Right renal cortex interstitium (tissue), 3 donors: ENCODE data around the gene TFCP2L1. TPM values are rescaled to one million over a fixed set of nuclear protein-coding genes. Genes with fewer than 3 reads are reported as not detected.
"Not testable (repeated sequence)": the region's sequence is repeated elsewhere in the genome, so short reads cannot be mapped to it uniquely, and the experiment has no call there.

Source experiments
- DNase-seq, 3 donors: peaks; one replicate each; pipeline ENCODE4 v3.0.0-alpha.2; 2013; ENCODE audit warnings: low read depth in 3 of 3, low spot score in 2 of 3
- polyA plus RNA-seq, 3 donors: library from polyadenylated mRNA; unstranded; fragments of 120-200 nt; gene quantifications; one replicate each; pipeline ENCODE4 v1.2.1, GENCODE V29; 2013; ENCODE audit not compliant: insufficient read length in 3 of 3

Gene TFCP2L1
- polyA plus RNA-seq, 3 donors: 57.6 to 63.5 (median 62.1) TPM

DNA sequence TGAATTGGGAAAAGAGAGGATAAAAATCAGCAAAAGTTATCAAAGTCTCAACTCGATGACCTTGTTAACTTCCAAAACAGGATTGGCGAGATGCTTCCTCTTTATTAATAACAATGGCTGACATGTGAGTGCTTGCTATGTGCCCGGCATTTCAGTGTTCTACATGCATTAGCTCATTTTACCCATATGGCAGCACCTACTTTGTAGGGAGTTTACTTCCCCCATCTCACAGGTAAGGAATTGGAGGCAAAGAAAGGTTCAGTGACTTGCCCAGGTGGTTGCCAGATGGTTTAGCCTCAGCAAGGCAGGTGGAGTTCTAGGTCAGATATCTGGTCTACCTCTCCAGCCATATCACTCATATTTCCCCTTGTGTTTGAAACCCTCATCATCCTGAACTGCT is 12.4 kb downstream of the TFCP2L1 start:
- no peak for DNase-seq

DNA sequence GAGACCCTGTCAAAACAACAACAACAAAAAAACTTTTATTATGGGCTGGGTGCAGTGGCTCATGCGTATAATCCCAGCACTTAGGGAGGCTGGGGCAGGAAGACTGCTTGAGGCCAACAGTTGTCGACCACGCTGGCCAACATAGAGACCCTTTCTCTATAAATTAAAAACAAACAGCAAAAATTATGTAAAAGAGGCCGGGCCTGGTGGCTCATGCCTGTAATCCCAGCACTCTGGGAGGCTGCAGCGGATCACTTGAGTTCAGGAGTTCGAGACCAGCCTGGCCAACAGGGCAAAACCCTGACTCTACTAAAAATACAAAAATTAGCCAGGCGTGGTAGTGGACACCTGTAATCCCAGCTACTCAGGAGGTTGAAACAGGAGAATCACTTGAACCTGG is 15.6 kb downstream of the TFCP2L1 start:
- DNase-seq: not testable (repeated sequence)

DNA sequence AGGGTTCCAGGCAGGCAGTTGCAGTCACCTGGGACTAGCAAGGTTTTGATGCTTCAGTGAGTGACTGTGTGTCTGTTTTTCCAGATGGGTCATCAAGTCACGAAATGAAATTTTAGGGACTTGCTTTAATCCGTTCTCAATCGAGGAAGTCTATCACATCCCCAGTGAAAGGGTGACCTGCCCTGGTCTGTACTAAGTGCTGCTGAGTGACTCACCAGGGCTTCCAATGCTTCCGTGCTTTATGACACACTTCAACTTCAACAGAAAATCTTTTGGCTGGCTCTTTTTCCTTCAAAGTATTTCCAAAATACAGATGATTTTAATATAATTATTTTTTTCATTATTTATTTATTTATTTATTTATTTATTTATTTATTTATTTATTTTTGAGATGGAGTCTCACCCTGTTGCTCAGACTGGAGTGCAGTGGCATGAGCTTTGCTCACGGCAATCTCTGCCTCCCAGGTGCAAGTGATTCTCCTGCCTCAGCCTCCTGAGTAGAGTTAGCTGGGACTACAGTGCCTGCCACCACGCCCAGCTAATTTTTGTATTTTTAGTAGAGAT is 18.4 kb downstream of the TFCP2L1 start:
- no peak for DNase-seq

DNA sequence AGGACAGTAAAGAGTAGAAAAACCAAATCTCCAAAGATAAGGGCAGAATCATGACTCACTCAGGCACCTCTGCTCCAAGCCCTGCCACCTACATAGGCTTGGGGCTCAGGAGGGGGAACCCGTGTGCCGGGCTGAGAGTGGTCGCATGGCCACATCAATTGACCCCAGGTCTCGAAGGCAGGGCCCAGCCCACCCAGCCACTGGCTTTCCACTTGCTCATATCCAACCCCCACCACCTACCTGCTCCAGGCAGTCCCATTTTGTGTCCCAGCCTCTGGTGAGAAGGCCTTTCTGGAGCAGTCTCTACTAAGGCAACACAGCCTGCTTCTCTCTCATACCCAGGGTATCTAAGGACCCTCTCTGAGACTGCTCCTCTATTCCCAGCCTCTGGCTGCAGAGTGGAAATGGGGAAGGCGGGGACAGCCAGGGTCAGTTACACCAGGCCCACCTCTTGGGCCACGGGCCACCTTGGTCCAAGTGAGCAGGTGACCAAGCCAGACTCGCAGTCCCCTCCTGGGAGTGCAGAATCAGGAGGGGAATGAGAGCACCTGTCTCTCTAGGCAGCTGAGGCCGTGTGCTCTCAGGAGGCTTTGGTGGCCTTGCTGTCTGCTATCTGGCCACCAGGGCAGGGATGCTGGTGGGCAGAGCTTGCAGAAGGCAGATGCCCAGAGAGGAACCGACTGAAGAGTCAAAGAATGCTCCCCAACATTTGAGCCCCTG is 20.8 kb downstream of the TFCP2L1 start:
- DNase-seq: no peak

DNA sequence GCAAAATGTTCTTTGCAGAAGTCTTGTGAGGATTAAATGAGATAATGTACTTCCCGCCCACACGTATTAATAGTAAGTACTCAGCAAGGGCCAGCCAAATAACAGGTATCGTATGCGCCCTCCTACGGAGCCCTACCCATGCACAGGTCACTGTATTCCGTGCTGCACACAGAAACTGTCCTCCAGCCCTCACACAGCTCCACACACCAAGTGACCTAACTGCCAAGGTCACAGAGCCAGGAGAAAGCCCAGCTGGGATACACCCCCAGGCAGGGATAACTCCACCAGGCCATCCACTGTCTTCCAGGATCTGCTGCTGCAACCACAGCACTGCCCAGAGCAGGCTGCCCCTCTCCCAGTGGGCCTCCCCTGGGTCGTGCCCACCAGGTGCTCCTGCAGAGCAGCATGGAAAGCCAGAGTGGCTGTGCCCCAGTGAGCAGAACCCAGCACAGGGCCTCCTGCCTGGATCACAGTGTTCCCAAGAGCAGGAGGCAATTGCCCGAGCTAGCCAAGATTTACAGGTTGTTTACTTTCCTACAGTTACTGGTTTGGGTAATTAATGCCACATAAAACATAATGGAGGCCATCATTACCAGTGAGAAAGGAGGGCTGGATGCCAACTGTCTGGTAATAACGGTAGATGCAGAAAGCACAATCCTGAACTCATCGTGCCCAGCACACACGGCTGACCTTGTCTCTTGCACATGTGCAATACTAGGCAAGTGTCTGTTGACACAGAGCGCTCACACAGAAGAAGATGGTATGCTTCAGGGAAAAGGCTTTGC is 24.4 kb downstream of the TFCP2L1 start:
- DNase-seq: no peak

DNA sequence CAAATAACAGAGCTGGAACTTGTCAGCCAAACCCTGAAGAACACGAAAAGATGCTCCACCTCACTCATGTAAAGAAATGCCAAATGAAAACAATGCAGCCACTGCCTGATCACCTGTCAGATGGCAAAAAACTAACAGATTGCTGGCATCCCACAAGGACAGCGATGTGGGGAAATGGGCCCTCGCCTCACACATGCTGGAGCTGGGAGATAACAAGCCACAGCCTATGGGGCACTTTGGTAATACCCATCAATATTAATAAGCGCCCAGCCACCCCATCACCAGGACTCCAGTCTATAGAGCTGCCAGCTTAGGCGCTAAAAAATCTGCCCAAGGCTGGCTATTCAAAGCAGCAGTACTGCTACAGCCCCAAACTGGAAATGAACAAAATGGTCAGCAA is 27.0 kb downstream of the TFCP2L1 start:
- no peak for DNase-seq

DNA sequence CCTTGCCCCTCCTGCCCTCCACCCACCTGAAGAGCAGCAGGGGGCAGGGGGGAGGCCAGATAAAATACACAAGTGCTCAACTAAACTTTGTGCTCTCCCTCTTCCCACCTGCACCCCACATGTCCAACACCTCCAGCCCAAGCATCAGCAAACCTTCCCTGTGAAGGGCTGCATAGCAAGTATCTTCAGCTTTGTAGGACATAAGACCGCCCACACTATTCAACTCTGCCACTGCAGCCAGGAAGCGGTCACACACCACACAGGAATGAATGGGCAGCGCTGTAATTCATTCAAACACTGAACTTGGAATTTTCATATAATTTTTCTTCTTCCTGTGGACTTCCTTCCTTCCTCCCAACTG is 27.5 kb downstream of the TFCP2L1 start:
- DNase-seq: no peak

DNA sequence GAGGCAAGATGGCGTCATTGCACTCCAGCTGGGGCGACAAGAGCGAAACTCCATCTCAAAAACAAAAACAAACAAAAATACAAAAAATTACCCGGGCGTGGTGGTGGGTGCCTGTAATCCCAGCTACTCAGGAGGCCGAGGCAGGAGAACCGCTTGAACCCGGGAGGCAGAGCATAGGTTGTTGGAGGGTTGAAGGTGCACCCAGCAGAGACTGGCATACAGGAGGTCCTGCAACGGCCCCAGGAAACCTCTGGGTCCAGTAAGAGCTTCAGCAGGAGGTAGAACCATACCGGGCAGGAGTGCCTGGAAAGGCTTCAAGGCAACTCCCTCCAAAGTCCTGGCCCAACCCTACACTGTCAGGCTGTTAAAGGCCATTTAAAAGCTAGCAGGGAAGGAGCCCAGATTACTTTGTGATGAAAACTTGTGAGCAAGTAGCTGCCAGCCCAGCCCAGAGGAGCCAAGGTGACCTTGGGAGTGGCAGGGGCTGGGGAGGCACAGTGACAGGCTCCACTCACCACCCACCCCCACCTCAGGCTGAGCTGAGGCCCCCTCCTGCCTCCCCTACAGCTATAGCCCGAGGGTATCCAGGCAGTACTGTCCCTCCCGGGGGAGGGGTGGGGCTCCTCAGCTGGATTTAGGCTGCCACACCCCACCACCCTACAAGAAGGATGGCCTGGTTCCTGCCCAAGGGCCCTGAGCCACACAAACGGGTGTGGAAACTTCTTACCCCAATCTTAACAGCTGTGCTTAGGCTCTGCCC is 28.1 kb downstream of the TFCP2L1 start:
- DNase-seq: no peak

DNA sequence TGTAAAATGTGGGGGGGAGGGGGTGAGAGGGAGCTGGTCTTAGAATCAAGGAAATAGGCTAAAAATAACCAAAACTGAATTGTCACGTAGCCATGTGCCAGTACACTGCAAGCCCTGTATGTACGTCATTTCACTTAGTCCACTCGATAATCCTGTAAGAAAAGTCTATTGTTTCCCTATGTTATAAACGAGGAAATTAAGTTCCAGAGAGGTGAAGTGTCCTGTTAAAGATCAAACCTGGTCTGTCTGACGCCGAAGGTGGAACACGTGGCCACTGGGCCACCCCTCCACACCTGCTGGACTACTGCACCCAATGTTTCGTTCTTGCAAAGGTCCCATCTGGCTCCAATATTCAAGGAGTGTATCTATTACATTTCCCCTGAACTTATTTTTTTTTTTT is 29.6 kb downstream of the TFCP2L1 start:
- no peak for DNase-seq

DNA sequence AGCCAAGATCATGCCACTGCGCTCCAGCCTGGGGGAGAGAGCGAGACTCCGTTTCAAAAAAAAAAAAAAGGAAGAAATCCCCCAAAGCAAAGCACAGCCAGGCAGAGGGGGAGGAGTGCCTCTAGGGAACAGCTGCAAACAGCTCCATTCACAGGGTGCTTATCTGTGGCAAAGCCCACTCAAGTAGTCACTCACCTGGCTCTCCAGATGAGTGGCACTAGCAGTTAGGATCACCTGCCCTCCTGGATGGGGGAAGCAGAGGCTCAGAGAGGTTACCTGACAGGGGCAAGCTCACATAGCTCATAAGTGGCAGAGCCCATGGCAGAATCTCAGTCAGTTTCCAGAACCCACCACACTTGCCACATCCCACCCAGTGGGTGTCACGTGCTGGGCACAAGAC is 30.3 kb downstream of the TFCP2L1 start:
- DNase-seq: no peak

DNA sequence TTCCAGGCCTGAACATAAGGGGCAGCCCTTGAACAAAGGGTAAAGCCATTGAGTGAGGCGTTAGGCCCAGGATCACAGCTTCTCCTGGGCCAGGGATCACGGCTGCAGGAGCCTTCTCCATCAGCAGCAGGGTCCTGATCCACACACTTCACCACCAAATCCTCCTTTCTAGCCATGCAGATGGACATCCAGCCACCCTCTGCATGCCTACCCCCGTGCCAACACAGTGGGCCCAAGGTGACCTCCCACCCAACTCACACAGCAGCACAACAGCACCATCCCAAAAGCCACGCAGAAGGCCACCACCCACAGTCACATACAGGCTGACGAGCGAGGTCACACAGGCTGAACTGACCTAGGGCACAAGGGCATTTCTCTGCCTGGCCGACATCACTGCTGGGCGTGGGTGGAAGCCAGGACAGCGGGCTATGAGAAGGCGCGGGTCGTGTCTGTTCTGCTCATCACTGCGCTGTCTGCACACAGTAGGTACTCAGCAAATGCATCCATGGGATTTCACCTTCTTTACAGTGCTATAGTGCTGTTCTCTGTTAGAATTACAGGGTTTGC is 31.2 kb downstream of the TFCP2L1 start:
- no peak for DNase-seq

DNA sequence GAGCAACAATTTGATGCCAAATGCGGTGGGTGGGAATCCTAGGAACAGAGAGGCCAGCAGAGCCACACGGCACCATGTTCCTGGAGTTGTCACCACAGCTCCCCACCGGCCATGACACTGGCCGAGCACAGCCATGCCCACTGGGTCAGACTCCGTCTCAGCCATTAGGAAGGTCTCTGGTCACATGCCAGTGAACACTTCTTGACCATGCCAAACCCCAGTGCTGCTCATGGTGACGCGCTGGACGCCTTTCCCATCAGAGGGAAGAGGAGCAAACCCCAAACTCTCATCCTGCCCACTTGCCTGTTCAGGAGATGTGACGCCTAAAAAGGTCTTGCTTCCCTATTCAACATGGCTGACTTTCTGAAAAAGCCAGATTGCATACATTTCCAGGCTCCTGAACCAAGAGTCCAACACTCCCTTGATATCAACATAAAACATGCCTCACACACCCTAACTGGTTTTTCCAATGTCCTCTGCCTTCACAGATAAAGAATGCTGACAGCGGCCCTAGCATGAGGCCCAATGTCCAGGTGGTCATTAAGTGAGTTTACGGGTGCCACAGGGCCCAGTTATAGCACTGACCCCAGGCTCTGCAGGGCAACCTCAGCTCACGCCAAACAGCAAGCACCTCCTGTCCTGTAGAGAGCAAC is 31.9 kb downstream of the TFCP2L1 start:
- DNase-seq: no peak

DNA sequence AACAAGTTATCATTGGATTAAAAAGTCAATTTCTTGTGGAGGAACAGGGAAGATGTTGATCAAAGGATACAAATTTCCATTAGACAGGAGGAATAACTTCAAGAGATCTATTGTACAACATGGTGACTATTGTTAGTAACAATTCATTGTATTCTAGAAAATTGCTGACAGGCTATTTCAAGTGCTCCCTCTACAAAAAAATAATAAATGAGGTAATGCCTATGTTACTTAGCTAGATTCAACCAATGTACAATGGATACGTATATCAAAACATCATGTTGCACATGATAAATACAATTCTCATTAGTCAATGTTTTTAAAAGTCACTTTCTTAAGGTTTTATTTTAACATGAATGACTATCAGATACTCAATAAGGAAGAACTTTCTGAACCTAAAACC is 33.5 kb downstream of the TFCP2L1 start:
- no peak for DNase-seq

DNA sequence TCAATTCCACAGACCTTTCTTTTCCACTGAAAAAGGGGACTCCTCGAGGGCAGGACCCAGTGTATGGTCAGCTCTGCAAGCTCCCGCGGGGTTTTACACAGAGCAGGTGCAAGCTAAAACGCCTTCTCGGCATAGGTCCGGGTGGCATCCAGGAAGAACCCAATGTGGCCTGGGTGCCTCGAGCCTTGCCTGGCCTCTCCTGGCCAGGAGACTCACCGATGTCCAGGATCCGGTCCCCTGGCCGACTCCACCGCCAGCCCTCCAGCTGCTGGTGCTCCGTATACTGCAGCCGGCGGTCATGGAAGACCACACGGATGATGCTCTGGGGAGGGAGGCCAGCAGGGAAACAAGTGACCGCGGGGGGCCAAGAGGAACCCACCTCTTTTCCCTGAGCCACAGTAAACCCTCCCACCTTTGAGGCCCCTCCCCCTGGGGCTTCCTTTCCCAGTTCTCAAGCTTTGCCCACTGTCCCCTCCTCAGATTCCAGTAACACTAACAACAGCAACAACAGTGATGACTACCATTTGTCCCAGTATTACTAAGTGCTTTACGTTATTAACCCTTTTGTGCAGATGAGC is 36.1 kb downstream of the TFCP2L1 start:
- no peak for DNase-seq

DNA sequence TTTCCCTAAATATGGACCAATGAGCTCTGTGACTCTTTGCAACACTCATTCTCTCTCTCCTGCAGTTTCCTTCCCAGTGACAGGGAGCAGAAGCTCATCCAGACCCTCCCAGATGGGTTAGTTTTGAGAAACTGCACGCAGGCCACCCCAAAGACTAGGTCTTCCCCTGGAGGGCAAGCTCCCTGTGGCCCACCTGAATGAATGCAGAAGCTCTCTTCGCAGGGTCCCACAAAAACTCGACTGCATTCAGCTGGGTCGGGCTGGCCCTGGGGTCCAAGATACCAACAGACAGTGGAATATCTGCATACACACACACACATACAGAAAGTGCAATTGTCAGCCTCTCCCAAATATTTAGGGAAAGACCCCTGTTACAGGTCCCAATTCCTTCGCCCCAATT is 37.0 kb downstream of the TFCP2L1 start:
- DNase-seq: no peak

DNA sequence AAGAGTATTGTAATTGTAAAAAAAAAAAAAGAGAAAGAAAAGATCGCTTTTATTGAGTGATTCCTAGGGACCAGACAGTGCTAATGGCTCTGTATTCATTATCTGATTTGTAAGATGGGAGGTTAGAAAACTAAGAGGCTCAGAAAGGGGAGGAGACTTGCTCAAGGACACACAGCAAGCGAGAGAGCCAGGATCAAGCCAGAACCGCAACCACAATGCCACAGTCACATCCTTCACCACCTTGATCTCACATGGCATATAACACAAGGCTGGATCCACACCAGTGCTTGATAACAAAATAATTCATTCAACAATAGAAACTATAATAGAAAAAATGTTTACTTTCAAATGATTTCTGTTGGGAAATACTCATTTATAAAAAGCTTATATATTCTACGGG is 37.5 kb downstream of the TFCP2L1 start:
- DNase-seq: no peak

DNA sequence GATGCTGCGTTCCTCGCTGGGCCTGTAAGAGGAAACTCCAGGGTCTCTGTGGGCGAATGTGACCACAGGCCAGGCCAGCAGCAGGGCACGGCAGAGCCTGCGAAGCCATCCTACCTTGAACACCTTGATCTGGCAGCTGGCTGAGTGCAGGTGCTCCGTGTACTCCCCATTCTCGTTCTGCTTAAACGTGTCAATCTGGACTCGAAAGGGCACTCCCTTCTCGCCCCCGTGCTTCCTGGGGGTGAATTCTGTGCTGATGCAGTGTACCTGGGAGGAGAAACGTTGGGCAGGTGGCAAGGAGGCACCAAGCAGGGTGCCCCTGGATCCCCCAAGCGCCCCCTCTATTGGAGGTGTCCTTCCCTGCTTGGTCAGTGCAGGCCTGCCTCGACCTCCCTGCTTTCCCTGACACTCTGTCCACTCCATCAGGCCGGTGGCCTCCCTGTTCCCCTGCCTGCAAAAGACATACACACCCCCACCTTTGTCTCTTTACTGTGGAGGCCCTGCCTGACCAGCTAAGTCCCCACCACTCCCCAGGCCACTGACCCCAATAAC is 38.2 kb downstream of the TFCP2L1 start:
- no peak for DNase-seq

DNA sequence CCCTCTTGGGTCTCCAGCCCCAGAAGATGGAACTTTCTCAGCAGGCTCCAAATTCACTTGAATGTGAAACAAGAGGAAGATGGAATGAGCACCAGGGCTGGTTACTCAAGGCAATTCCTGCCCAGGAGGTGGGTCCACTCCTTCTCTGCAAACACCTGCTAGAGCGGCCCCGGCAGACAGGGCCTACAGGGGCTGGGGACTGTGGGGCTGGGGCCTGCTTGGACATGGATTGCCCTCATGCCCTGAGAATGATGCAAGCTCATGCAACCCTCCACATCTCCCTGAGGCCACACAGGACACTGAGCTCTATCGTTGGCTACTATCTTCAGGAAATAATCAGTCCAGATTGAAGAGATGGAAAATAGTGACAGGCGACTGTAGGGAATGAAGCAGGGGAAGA is 39.1 kb downstream of the TFCP2L1 start:
- no peak for DNase-seq

DNA sequence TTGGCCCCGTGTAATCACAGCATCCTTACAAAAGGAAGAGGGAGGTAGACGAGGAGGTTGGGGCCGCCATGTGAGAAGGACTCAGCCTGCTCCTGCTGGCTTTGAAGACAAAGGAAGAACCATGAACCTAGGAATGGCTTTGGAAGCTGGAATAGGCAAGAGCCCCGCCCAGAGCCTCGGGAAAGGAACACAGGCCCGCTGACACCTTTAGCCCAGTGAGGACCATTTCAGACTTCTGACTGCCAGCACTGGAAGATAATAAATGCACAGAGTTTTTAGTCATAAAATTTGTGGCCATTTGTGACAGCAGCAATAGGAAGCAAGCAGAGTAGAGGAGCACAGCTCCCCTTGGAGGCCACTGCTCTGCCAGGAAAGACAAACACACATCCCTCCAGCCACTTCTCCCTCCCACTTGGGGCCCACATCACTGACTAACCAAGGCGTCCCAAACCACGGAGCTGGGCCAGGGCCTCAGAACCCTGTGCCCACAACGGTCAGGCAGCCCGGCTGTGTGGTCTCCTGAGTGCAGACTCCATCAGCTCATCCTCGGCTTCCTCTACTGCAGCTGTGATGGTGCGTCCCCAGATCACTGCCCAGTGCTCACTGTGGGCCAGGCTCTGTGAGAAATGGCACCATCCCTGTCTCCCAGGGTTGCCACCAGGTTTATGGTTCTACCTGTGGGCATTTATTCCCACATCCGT is 39.7 kb downstream of the TFCP2L1 start:
- no peak for DNase-seq
